Activated T-cell treated with anti-CD3 and anti-CD28 coated beads, Interleukin-2, amount 50 U/mL, for 24 hours (primary cell): ENCODE data around the gene RANBP3.
"Not testable (repeated sequence)": the region's sequence is repeated elsewhere in the genome, so short reads cannot be mapped to it uniquely, and the experiment has no call there.

Experiments
- DNase-seq: peaks from one replicate; pipeline ENCODE4 v3.0.0-alpha.2; 2020
- H3K27ac Mint-ChIP-seq: 2 replicates; pipeline ENCODE4 v1.8.0; 2020; ENCODE audit warnings: mild to moderate bottlenecking, mixed read lengths
- H3K27me3 Mint-ChIP-seq: 2 replicates; pipeline ENCODE4 v1.8.0; 2020; ENCODE audit warnings: mixed read lengths
- H3K36me3 Mint-ChIP-seq: 2 replicates; pipeline ENCODE4 v1.8.0; 2020; ENCODE audit warnings: low read depth, mixed read lengths
- H3K4me1 Mint-ChIP-seq: 2 replicates; pipeline ENCODE4 v1.8.0; 2020; ENCODE audit warnings: low read depth, mixed read lengths
- H3K4me3 Mint-ChIP-seq: 2 replicates; pipeline ENCODE4 v1.8.0; 2020; ENCODE audit warnings: mild to moderate bottlenecking, moderate library complexity, mixed read lengths
- H3K9me3 Mint-ChIP-seq: 2 replicates; pipeline ENCODE4 v1.8.0; 2020; ENCODE audit warnings: mixed read lengths

The RANBP3 gene

GRCh38 chr19:5977785-5978605 is at the start of gene RANBP3:
Gene RANBP3 (minus strand): TSS chr19:5978140. CDS start chr19:5978082, 58 bp downstream.
- no peaks in the 10 kb centered on the region for H3K9me3 Mint-ChIP-seq
- peaks cover 65% of the 10 kb centered on the region for H3K4me1 Mint-ChIP-seq
- H3K27me3 Mint-ChIP-seq: no peaks in the 10 kb centered on the region
- peaks cover 60% of the 10 kb centered on the region for H3K36me3 Mint-ChIP-seq
- peak within 1 kb of the TSS; percentile 97 for H3K27ac Mint-ChIP-seq
- DNase-seq: peak; percentile 97
- peak within 1 kb of the TSS; percentile 97 for H3K4me3 Mint-ChIP-seq

DNA sequence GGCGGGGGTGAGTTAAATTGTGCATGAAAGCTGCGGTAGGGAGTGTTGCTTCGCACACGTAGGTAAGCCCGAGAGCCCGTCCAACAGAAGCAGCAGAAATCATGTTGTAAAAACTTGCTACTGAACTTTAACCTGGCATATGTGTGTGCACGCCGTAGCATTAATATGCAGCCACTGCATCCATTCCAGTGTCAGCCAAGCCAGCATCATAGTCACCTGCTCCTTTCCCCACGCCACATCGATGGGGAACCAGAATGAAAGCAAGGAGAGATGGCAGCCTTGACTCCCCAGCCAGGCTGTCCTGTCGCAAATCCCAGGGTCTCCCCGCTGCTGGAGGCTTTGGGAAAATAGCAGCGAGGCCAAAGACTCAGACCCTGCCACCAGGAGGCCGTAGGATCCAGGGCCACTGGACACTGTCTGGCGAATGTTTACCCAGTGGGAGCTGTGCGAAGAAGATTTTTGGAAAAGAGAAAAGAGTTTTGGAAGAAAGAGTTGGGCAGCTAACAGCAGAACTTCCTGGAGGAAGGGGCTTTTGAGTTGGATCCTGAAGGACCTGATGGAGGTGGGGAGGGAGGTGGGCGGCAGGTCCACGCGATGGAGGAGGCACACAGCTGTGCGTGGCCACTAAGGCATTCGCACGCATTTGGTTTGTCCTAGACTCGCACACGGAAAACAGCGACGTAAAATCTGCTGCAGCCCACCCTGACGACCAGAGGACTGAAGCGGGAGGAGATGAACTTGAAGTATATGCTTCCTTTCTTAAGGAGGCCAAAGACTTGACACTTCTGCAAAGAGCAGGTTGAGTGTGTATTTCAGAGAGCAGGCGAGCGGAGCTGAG is 48.7 kb upstream of the RANBP3 start:
- H3K4me3 Mint-ChIP-seq: no peak overlapping the region
- H3K9me3 Mint-ChIP-seq: no peaks in the 10 kb centered on the region
- peaks cover 11% of the 10 kb centered on the region for H3K4me1 Mint-ChIP-seq
- no peak overlapping the region for H3K27ac Mint-ChIP-seq
- no peaks in the 10 kb centered on the region for H3K36me3 Mint-ChIP-seq
- DNase-seq: no peak
- H3K27me3 Mint-ChIP-seq: no peaks in the 10 kb centered on the region

GRCh38 chr19:6024756-6025155 is 46.8 kb upstream of the RANBP3 start:
- not testable (repeated sequence) for H3K4me1 Mint-ChIP-seq, H3K9me3 Mint-ChIP-seq, H3K27ac Mint-ChIP-seq, H3K27me3 Mint-ChIP-seq, DNase-seq, H3K36me3 Mint-ChIP-seq, H3K4me3 Mint-ChIP-seq

DNA sequence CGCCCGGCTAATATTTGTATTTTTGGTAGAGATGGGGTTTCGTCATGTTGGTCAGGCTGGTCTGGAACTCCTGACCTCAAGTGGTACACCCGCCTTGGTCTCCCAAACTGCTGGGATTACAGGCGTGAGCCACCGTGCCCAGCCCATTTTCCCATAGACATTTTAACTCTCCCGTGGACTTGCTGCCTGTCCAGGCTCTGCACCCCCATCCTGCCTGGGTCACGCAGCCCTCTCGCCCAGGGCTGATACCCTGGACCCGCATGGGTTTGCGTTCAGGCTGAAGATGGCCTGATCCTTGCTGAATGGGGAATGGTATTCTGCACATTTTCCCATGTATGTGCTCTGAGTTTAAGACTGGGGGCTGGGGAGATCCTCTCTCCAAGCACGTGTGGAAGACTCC is 46.0 kb upstream of the RANBP3 start:
- Mint-ChIP-seq H3K4me3 (no peak overlapping the region), H3K36me3 (no peaks in the 10 kb centered on the region), H3K27me3 (no peaks in the 10 kb centered on the region), H3K27ac (no peak overlapping the region), H3K4me1 (peaks cover 4% of the 10 kb centered on the region), H3K9me3 (no peaks in the 10 kb centered on the region)
- DNase-seq: no peak

DNA sequence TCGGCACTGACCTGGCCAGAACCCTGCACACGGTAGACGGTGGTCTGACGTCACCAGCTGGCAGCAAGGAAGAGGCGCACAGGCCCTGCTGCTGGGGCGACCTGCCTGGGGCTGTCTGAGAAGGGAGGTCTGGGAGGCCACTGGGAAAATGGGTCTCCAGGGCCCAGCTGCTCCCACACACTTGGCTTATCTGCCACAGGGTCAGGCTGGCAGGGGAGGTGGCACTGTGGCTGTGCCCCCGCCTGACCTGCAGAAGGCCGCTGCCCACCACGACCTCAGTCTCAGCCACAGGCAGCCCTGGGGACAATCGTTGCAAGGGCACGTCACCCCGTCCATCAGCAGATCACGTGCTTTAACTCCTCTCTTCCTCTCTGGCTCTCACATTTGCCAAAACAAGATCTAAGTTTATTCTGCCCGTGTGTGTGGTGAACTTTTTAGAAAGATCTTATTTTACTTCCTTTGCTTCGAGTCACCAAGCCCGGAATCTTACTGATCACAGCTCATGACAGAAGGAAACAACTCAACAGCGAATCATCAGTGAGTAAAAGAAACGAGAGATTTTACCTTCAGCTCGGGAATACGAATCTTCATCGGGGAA is 45.2 kb upstream of the RANBP3 start:
- Mint-ChIP-seq H3K4me1 (peaks cover 4% of the 10 kb centered on the region), H3K36me3 (no peaks in the 10 kb centered on the region), H3K27me3 (no peaks in the 10 kb centered on the region), H3K4me3 (no peak overlapping the region), H3K27ac (no peak overlapping the region), H3K9me3 (no peaks in the 10 kb centered on the region)
- DNase-seq: no peak

DNA sequence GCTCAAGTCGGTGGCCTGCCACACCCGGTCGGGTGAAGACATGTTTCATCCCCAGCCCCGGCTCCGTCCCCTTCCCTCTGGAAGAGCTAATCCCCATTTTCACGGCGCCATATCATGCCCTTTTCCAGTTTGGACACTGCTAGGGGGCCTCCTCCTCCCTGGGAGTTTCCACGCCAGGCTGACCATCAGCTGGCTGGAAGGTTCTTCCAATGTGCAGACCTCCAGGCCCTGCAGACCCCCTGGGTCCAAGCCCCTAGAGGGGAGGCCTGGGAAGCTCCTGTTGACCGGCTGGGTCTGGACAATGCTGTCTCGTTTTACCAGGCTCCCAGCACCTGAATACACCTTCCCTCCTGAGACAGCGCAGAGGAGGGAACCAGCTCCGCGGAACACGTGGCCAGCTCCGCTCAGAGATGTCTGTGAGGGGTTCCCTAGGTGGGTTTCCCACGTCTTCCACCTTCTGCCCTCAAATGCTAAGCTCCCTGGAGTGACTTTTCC is 44.7 kb upstream of the RANBP3 start:
- H3K36me3 Mint-ChIP-seq: no peaks in the 10 kb centered on the region
- DNase-seq: no peak
- no peaks in the 10 kb centered on the region for H3K27me3 Mint-ChIP-seq
- H3K4me3 Mint-ChIP-seq: no peak overlapping the region
- no peak overlapping the region for H3K27ac Mint-ChIP-seq
- H3K9me3 Mint-ChIP-seq: no peaks in the 10 kb centered on the region
- peaks cover 4% of the 10 kb centered on the region for H3K4me1 Mint-ChIP-seq

DNA sequence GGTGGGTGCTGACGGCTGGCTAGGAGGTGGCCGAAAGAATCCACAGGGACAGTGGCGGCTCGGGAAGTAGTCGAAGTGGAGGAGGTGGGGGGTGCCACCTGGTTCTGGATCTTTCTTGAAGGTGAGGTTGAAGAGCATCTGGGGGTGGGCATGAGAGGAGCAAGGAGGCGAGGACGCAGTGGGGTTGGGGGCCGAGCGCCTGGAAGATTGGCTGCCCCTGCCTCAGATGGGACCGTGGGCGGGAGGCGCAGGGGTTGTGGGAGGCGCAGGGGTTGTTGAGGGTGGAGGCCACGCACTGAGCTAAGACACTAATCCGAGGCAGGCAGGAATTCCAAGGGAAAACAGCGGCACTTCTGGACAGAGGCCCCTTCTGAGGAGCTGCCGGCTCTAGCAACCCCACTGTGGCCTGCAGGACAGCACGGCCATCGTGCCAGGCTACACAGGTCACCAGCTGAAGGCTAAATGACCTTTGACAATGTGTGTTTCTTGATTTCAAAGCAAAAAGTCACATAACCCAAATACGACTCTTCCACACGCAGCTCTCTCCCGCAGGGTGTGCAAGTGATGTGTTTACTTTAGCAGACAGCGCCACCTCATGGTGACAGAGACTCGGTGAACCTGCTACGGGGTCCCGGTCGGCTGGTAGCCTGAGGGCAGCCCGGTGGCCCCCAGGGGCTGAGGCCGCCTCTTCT is 44.1 kb upstream of the RANBP3 start:
- Mint-ChIP-seq H3K4me1 (peaks cover 4% of the 10 kb centered on the region), H3K9me3 (no peaks in the 10 kb centered on the region), H3K27me3 (no peaks in the 10 kb centered on the region), H3K4me3 (no peak overlapping the region), H3K27ac (no peak overlapping the region), H3K36me3 (no peaks in the 10 kb centered on the region)
- DNase-seq: peak; percentile 75

- H3K36me3 Mint-ChIP-seq: no peaks in the 10 kb centered on the region
- H3K9me3 Mint-ChIP-seq: no peaks in the 10 kb centered on the region
- no peaks in the 10 kb centered on the region for H3K27me3 Mint-ChIP-seq
- no peak overlapping the region for H3K27ac Mint-ChIP-seq
- H3K4me1 Mint-ChIP-seq: peaks cover 4% of the 10 kb centered on the region
- no peak for DNase-seq
- no peak overlapping the region for H3K4me3 Mint-ChIP-seq
These were observed 43.2 kb upstream of the RANBP3 start for GRCh38 chr19:6020972-6021805.

- no peak for DNase-seq
- Mint-ChIP-seq H3K4me1 (peaks cover 4% of the 10 kb centered on the region), H3K27me3 (no peaks in the 10 kb centered on the region), H3K27ac (no peak overlapping the region), H3K36me3 (no peaks in the 10 kb centered on the region), H3K4me3 (no peak overlapping the region), H3K9me3 (no peaks in the 10 kb centered on the region)
These were observed 42.4 kb upstream of the RANBP3 start for GRCh38 chr19:6020166-6020882.

DNA sequence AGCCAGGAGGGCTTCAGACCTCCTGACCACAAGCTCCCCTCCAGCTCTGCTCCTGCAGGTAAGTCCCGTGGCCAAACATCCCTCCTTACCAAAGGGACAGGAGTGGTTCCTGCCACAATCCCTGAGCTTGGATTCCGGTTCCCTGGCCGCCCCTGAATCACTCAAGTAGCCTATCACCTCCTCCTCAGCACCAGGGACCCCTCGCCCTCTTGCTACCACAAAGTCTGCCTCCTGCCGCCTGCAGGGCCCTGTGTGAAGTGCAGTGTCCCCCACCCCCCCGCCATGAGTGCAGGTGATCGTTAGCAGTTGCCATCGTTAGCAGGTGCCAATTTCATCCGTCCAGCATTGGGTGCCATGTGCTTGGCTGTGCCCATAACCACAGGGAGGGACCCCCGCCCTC is 40.8 kb upstream of the RANBP3 start:
- Mint-ChIP-seq H3K4me3 (no peak overlapping the region), H3K4me1 (peaks cover 4% of the 10 kb centered on the region), H3K36me3 (no peaks in the 10 kb centered on the region), H3K27me3 (no peaks in the 10 kb centered on the region), H3K9me3 (no peaks in the 10 kb centered on the region), H3K27ac (no peak overlapping the region)
- DNase-seq: no peak

DNA sequence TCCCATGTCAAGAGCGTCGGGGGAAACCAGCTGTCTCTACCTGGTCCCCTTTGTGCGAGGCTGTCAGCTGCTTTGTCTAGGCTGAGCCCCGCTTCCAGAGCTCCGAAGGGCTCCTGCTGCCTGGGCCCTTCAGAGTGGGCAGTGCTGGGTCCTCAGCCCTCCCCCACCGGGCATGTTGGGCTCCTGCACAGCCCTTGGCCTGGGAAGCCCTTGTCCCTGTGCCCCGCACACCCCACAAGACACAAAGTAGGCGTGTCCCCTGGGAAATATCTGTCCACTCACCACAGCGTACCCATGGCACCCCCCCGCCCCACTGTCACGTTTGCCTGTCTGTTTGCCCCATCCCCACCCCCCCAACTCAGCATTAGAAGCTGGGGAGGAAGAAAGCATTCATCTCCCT is 39.6 kb upstream of the RANBP3 start:
- no peaks in the 10 kb centered on the region for H3K9me3 Mint-ChIP-seq
- H3K4me1 Mint-ChIP-seq: peaks cover 4% of the 10 kb centered on the region

GRCh38 chr19:6015841-6016545 is 38.1 kb upstream of the RANBP3 start:
- H3K4me1 Mint-ChIP-seq: no peaks in the 10 kb centered on the region
- H3K27ac Mint-ChIP-seq: no peak overlapping the region
- no peak overlapping the region for H3K4me3 Mint-ChIP-seq
- no peaks in the 10 kb centered on the region for H3K27me3 Mint-ChIP-seq
- H3K36me3 Mint-ChIP-seq: no peaks in the 10 kb centered on the region
- DNase-seq: no peak
- no peaks in the 10 kb centered on the region for H3K9me3 Mint-ChIP-seq

More for the DNA sequence above, 39.6 kb upstream of the RANBP3 start:
- DNase-seq: no peak
- Mint-ChIP-seq H3K4me3 (no peak overlapping the region), H3K36me3 (no peaks in the 10 kb centered on the region), H3K27me3 (no peaks in the 10 kb centered on the region), H3K27ac (no peak overlapping the region)
